Calu3 (cell line): Measurements from ENCODE around the gene GCSAM. TPM values are rescaled to one million over a fixed set of nuclear protein-coding genes. Genes with fewer than 3 reads are reported as not detected.

Experiments
- Bru-seq: library from RNA; stranded (reverse); fragments of 400-500 nt; gene quantifications from one replicate; lab custom pipeline; 2021; lab: Mats Ljungman, UMichigan
- BruChase-seq, 2 experiments: library from RNA; stranded (reverse); fragments of 400-500 nt; gene quantifications; one replicate each; lab custom pipeline; 2021; lab: Mats Ljungman, UMichigan
- BruUV-seq: library from RNA; stranded (reverse); fragments of 400-500 nt; replicated peaks from 2 replicates; lab custom pipeline; 2021; lab: Mats Ljungman, UMichigan
- CTCF ChIA-PET: fragments of 300-600 bp; sonication (Branson Sonifier 250); formaldehyde crosslinking; loops from one replicate; lab custom pipeline; 2022; ENCODE audit warnings: antibody characterized with exemption; lab: Charles Lee
- DNase-seq: peaks from one replicate; pipeline ENCODE4 v3.0.0; 2022
- H3K27ac Mint-ChIP-seq: one replicate; pipeline ENCODE4 v1.8.0; 2022; ENCODE audit warnings: mixed read lengths; ENCODE audit not compliant: unreplicated experiment
- H3K27me3 Mint-ChIP-seq: one replicate; pipeline ENCODE4 v1.8.0; 2022; ENCODE audit warnings: mixed read lengths; ENCODE audit not compliant: unreplicated experiment
- H3K36me3 Mint-ChIP-seq: one replicate; pipeline ENCODE4 v1.8.0; 2022; ENCODE audit warnings: mild to moderate bottlenecking, moderate library complexity, mixed read lengths; ENCODE audit not compliant: insufficient read depth, unreplicated experiment
- H3K4me1 Mint-ChIP-seq: one replicate; pipeline ENCODE4 v1.8.0; 2022; ENCODE audit warnings: mild to moderate bottlenecking, low read depth, mixed read lengths; ENCODE audit not compliant: unreplicated experiment
- H3K4me3 Mint-ChIP-seq: one replicate; pipeline ENCODE4 v1.8.0; 2022; ENCODE audit warnings: mild to moderate bottlenecking, low read depth, moderate library complexity, mixed read lengths; ENCODE audit not compliant: unreplicated experiment
- H3K9me3 Mint-ChIP-seq: one replicate; pipeline ENCODE4 v1.8.0; 2022; ENCODE audit warnings: low read depth, mixed read lengths; ENCODE audit not compliant: unreplicated experiment
- CTCF ChIP-seq: fragments of 200-600 bp; IDR thresholded peaks from one replicate; pipeline ENCODE4 v1.8.0; 2022; ENCODE audit warnings: antibody characterized with exemption; ENCODE audit not compliant: unreplicated experiment
- intact Hi-C: fragments of 100-400 bp; cut with micrococcal nuclease; formaldehyde crosslinking; loops from one replicate; pipeline ENCODE4 v1.10.0; 2022; ENCODE audit not compliant: unreplicated experiment
- long read RNA-seq: library from polyadenylated mRNA; stranded (forward); transcript quantifications from one replicate; pipeline ENCODE4 v2.0.0, GENCODE V29; 2022
- total RNA-seq: library from RNA; stranded (reverse); gene quantifications from 2 replicates; pipeline ENCODE4 v1.2.3, GENCODE V29; 2022

GCSAM gene
- total RNA-seq: not detected in 2 replicates
- Bru-seq, nascent RNA: not detected
- BruChase-seq, experiment 1, labeled RNA remaining after a 6-hour chase: not detected
- BruChase-seq, experiment 2, labeled RNA remaining after a 2-hour chase: not detected
- long read RNA-seq: 0 reads

- no peaks in the 10 kb centered on the region for H3K9me3 Mint-ChIP-seq
- no peak for TF ChIP-seq CTCF
- no peak within 1 kb of the TSS for H3K27ac Mint-ChIP-seq
- H3K4me1 Mint-ChIP-seq: peaks cover 10% of the 10 kb centered on the region
- CTCF ChIA-PET: no interaction called here
- H3K36me3 Mint-ChIP-seq: peaks cover 5% of the 10 kb centered on the region
- no peak within 1 kb of the TSS for H3K4me3 Mint-ChIP-seq
- intact Hi-C loops: loop anchor here (10.0 kb wide), 1 partner anchor 192 kb away; no protein-coding TSS in a partner anchor
- no peaks in the 10 kb centered on the region for H3K27me3 Mint-ChIP-seq
- no TSS peak for BruUV-seq
- no peak for DNase-seq
Measured at GRCh38 chr3:112132975-112133448, at the start of gene GCSAM. GCSAM (minus strand) TSS chr3:112133248; CDS start chr3:112133120, 128 bp downstream.

GRCh38 chr3:112175646-112176045, 42.6 kb upstream of the GCSAM start:
- intact Hi-C loops: no loop called here

GRCh38 chr3:112175037-112175436, 42.0 kb upstream of the GCSAM start:
- Mint-ChIP-seq H3K27ac (no peak overlapping the region), H3K36me3 (no peaks in the 10 kb centered on the region), H3K27me3 (no peaks in the 10 kb centered on the region), H3K4me1 (no peaks in the 10 kb centered on the region), H3K4me3 (no peak overlapping the region), H3K9me3 (no peaks in the 10 kb centered on the region)
- DNase-seq: no peak
- CTCF ChIA-PET: no interaction called here
- BruUV-seq: no TSS peak
- no peak for TF ChIP-seq CTCF
- intact Hi-C loops: no loop called here

More at GRCh38 chr3:112175646-112176045, 42.6 kb upstream of the GCSAM start:
- TF ChIP-seq CTCF: no peak
- CTCF ChIA-PET: no interaction called here
- no peak overlapping the region for H3K27ac Mint-ChIP-seq
- H3K4me1 Mint-ChIP-seq: no peaks in the 10 kb centered on the region
- no TSS peak for BruUV-seq
- no peaks in the 10 kb centered on the region for H3K27me3 Mint-ChIP-seq
- H3K4me3 Mint-ChIP-seq: no peak overlapping the region
- DNase-seq: no peak
- no peaks in the 10 kb centered on the region for H3K9me3 Mint-ChIP-seq
- no peaks in the 10 kb centered on the region for H3K36me3 Mint-ChIP-seq

GRCh38 chr3:112171144-112171543, 38.1 kb upstream of the GCSAM start:
- CTCF ChIA-PET: no interaction called here
- Mint-ChIP-seq H3K27ac (no peak overlapping the region), H3K4me1 (no peaks in the 10 kb centered on the region), H3K36me3 (no peaks in the 10 kb centered on the region), H3K27me3 (no peaks in the 10 kb centered on the region), H3K4me3 (no peak overlapping the region), H3K9me3 (peaks cover 2% of the 10 kb centered on the region)
- intact Hi-C loops: no loop called here
- DNase-seq: no peak
- no TSS peak for BruUV-seq
- TF ChIP-seq CTCF: no peak
